D341Med (cell line): ENCODE measurements around the gene SHH.
A peak's percentile ranks its signal among the peaks of the same experiment; 100 is the strongest.
"Not testable (repeated sequence)": the region's sequence is repeated elsewhere in the genome, so short reads cannot be mapped to it uniquely, and the experiment has no call there.

ENCODE experiments used
- DNase-seq: peaks from one replicate; pipeline ENCODE4 v3.0.0; 2012; ENCODE audit warnings: low spot score

Gene SHH

GRCh38 chr7:155819186-155819585, 6.9 kb upstream of the SHH start:
- DNase-seq = no peak

- DNase-seq = no peak
These were observed 6.5 kb upstream of the SHH start for GRCh38 chr7:155818820-155819168.

- DNase-seq = no peak
These were observed 6.0 kb upstream of the SHH start for GRCh38 chr7:155818154-155818819.

- DNase-seq = not testable (repeated sequence)
These were observed 5.3 kb upstream of the SHH start for GRCh38 chr7:155817515-155817914.

- no peak for DNase-seq
These were observed 4.7 kb upstream of the SHH start for GRCh38 chr7:155816996-155817395.

DNA sequence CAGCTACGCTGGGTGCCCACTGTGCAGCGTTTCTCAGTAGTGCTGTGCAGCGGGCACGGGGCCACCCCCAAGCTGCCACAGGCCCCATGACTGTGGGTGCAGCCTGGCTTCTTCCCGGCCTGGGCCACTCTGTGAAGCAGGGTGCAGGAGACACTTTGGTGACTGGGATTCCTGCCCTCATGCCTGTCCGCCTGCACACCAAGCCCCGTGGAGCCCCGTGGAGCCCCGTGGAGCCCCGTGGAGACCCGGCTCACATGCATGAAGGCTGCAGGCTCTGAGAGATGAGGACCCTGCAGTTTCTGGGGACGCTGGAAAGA, 3.9 kb upstream of the SHH start:
- DNase-seq = no peak

DNA sequence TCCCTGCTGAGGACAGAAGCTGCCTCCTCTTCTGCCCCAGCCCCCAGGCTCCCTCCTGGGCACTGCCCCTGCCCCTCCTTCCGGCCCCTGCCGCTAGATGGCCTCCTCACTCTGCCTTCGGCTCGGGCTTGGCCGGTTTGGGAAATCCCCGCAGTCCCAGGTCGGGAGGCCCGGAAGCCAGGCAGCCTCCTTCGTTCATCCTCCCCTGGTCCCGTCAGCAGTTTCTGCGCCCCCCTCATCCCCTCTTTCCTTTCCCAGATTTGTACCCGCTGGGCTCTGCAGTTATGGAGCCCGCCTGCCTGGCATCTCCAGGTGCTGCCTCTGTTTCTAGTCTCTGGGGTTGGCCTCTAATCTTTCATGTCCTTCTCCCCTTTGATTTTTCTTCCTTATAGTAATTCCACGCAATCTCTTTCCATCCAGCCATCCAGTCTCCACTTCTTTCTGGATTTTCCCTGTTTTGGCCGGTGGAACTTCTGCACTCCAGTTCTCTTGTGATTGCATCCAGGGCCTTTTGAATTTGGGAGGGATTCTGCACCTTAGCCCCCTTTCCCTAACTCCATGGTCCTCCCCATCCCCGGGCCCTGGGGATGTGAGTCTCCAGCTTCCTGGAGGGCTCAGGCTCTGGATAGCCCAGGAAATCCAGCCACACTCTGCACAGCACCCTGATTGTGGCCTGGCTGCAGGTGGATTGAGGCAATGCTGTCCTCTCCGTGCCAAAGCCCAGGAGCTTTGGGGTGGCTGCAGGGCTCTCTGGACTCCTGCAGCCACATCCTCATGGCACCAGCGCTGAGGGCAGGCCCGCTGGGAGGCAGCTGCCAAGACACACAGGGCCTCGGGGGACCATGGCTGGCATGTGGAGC, 3.3 kb upstream of the SHH start:
- DNase-seq = peak; percentile 89

GRCh38 chr7:155814316-155815276, 2.3 kb upstream of the SHH start:
- DNase-seq = no peak

- DNase-seq = no peak
These were observed 1.5 kb upstream of the SHH start for GRCh38 chr7:155813546-155814315.

GRCh38 chr7:155813125-155813524, 862 bp upstream of the SHH start:
- no peak for DNase-seq

DNA sequence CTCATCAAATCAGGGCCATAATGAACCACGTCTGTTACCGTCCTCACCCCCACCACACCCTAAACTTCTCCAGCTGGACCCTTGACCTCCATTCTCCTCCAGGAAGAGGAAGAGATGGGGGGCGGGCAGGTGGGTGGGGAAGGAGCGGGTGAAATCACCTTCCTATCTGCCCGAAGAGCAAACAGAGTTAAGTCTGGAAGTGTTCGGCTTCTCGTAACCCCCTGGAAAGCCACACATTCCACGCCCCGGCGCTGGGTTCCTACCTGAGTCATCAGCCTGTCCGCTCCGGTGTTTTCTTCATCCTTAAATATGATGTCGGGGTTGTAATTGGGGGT, 736 bp downstream of the SHH start:
- no peak for DNase-seq

GRCh38 chr7:155810770-155811559, 1.3 kb downstream of the SHH start:
- no peak for DNase-seq

DNA sequence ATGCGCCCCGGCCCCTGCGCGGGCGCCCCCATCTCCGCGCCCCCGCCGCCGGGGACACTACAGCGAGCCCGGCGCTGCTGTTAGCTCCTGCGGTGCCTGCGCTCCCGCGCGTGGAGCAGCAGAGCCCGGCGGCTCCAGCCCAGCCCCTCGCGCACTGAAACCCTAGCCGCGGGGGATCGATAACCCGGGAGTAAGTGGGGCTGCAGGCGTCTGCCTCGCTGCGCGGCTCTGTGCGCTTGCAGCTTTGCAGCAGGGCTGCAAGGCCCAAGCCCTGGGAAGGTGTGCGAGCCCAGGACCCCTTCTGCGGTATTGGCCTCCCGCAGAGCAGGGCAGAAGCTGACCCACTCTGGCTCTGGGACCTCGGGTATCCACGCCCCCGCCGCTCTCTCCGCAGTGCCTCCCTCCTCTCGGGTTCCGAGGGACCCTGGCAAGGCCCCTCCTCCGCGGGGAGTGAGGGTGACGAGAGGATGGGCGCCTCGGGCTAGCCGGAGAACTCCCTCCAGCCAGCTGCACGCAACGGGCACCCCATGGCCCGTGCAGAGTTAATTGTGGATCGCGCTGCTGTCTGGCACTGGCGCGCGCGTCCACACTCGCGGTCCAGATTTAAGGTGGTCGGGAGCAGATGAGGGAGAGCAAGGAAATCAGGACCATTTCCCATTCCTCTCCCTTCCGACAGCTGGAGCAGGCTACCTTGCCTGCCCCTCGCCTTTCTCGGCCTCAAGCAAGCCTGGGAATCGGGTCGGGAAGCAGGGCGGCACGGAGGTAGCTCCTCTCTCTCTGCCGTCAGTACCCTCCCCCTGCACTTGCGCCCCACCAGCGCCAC, 2.1 kb downstream of the SHH start:
- DNase-seq = no peak

DNA sequence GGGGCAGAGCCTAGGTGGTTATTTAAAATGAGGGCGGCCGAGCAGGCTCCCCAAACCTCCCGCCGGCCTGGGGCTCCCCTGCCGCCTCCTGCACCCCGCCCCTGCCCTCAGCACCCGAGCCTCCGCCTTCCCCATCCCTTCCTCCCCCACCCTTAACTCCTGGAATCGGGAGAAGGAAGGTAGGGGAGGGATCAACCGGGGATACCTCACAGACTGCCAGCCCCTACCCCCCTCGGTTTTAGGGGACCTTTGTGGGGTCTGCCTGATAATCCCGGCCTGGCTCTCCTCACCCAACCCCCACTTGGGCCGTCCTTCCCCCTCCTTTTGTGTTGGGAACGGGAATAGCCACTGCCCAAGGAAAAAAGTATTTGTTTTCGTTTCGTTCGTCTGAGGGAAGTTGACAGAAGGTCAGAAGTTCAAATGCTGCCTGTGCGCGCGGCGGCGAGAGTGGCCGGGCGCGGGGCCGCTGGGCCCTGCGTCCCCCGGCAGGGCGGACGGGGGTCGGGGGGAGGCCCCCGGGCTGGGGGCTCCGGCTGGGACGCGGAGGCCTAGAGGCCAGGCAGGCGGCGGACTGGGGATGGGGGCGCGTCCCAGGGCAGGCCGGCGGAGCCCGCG, 2.8 kb downstream of the SHH start:
- no peak for DNase-seq

GRCh38 chr7:155808549-155809331, 3.5 kb downstream of the SHH start:
- peak; percentile 67 for DNase-seq

- DNase-seq = no peak
These were observed 4.3 kb downstream of the SHH start for GRCh38 chr7:155807789-155808548.

DNA sequence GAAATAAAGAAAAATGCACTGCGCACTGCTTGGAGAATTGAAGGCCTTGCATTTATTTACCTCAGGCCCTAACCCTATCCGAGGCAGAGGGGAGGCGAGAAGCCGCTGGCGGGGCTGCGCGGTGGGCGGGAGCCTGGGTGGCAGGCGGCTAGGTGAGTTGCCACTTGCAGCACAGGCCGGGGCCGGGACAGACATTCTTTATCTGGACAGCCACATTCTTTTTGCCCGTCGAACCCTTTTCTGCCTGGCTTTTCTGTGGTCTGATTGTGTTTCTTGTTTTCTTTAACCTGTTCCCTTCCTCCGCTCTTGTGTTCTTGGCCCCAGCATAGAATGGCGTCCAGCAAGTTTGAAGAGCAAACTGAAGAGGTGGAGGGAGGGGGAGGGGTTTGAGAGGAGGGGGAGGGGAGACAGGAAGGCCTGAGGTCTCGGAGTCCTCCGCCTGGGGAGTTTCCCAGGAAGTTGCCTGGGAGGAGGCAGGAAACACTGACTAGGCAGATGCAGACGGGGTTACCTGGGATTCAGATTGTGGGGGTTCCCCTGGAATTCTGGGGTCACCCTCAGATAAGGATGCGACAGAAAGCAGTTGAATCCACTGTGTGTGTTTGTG, 5.1 kb downstream of the SHH start:
- DNase-seq = no peak
